Activated T-helper 1 cell treated with Interleukin-2 at 50 U/mL for 16 hours (primary cell): ENCODE measurements around the gene IGF2BP2.
"Not testable (repeated sequence)": the region's sequence is repeated elsewhere in the genome, so short reads cannot be mapped to it uniquely, and the experiment has no call there.

Source experiments
- DNase-seq: peaks from one replicate; pipeline ENCODE4 v3.0.0-alpha.2; 2020; ENCODE audit warnings: low read depth

IGF2BP2 gene

DNA sequence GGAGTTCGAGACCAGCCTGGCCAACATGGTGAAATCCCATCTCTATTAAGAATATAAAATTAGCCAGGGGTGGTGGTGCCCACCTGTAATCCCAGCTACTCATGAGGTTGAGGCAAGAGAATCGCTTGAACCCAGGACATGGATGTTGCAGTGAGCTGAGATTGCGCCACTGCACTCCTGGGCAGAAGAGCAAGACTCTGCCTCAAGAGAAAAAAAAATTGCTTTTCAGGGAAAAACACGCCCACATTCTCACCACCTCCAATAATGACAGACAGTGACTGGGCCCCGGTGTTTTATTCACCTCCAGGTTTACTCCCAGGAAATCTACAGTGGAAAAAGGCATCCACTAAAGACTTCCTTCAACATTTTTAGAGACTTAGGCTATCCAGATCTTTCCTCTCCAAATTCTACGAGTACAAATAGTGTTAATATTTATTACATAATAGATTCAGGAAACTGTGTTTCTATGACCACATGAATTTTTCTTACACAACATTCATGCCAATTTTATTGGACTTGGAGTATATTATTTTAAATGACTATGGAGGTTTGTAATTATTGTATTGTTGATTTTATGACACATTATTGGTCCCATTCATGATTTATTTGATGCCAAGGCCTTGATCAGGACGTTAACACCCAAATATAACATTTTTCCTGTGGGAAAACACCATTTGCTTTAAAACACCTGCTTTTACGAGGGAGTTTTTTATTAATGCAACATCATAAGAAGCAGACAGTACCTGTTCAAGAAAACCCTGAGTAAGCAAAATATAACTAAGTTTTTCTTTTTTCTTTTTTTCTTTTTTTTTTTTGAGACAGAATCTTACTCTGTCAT is 26.6 kb downstream of the IGF2BP2 start:
- no peak for DNase-seq

DNA sequence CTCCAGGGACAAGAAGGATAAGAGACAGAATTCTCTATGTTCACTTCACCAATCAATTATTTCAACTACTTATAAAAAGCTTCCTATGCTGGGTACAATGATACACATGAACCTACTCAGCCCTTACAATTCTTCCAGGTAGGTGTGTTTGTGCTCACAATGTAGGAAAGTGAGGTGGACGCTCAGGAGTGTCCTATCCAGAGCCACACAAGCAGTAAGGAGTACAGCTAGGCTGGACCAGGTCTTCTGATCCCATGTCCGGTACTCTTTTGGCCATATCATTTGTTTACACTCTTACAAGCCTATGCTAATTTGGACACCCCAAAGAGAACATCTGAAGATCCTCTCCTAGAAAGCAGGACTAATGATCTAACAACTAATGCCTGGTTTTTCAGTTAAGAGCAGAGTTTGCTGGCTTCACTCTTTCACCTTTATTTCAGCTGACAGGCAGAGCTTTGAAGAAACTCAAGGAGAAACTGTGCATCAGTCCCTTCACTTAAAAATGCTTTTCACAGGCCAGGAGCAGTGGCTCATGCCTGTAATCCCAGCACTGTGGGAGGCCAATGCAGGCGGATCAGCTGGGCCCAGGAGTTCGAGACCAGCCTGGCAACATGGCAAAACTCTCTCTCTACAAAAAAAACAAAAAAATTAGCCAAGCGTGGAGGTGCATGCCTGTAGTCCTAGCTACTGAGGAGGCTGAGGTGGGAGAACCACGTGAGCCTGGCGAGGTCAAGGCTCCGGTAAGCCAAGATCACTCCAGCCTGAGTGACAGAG is 27.5 kb downstream of the IGF2BP2 start:
- DNase-seq, result no peak

DNA sequence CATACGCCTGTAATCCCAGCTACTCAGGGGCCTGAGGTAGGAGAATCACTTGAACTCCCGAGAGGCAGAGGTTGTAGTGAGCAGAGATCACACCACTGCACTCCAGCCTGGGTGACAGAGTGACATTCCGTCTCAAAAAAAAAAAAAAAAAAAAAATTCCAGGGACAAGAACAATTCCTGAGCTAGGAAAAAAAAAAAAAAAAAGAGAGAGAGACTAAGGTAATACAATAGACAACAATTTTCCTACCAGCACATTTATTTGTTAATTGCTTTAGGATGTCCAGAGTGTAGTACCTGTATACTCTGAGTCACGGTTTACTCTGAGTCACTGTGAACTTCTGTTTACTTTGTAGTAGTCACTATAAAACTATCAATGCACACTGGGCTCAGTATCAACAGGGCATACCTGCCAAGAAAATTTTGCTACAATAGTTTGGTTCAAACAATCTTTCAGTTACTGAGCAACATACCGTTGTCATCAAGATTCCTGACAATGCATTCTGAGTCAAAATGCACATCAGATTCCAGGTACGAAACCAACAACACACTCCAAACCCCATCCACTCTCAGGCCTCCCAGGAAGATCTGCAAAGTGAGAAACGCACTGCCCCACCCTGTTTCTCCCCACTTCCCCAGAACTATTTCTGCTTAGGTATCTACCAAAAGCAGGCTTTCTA is 28.3 kb downstream of the IGF2BP2 start:
- no peak for DNase-seq

DNA sequence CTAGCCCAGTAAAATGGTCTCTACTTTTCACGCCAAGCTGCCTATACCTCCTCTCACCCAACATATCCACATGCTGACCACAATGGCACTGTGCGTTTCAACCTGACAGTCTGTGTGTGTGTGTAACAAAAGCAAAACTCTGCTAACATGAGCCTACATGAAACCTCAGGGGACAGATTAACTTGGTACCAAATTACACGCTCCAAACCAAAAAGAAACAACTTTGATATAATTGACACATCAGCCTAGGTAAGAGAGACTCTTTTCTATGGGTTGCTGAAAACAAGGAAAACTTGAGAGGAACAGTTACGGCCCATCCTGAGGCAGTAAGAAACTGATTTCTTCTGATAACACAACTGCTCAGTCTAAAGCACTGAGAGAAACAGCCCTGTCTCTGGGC is 31.5 kb downstream of the IGF2BP2 start:
- no peak for DNase-seq

DNA sequence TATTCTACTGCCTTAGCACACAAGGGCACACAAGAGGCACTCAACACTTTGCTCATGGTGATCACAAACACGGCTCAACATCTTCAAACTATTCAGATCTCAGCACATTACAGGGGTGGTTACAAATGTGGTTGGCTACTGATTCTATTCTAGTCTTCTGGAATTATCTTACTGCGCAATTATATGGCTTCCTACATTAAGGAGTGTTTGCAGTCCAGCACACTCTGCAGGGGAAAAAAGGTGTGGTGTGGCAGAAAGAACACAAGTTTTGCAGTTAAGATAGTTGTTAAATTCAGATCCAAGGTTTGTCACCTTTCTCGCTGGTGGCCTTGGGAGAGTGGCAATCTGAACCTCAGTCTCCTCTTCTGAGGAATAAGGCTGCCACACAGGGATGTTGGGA is 31.9 kb downstream of the IGF2BP2 start:
- DNase-seq, result no peak

DNA sequence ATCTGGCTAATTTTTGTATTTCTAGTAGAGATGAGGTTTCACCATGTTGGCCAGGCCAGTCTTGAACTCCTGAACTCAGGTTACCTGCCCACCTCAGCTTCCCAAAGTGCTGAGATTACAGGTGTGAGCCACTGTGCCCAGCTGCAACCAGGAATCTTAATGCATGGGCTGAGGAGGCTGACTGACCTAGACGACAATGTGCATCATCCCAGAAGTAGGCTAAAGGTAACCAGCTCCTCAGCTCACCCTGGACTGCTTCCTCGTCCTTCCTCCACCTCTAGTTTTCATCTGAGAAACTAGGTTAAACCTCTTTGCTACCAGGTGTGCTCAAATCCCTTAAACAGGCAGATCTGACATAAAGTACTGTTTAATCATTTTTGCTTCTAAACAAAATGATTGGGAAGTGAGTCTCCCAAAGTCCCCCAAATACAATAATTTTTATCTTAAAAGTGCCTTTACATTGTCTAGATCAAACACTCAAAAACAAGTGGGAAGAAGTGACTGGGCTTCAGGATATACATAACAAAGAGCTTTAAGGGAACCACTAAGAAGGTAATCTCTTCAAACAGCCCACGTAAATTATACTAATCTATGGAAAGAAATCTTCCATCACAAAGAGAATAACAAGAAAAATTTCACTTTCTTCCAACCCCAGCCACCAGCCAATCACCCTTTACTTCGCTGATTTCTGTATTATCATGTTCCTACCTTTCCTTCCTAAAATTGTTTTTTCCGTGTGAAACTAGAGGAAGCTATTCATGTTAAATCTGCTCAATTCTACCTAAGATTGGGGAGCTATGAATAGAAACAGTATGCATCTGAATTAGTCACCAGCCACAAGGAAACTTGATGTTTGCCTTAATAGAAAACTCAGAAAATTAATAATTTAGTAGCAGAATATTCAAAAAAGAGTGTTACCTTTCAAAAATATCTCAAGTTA is 34.7 kb downstream of the IGF2BP2 start:
- DNase-seq, result no peak

DNA sequence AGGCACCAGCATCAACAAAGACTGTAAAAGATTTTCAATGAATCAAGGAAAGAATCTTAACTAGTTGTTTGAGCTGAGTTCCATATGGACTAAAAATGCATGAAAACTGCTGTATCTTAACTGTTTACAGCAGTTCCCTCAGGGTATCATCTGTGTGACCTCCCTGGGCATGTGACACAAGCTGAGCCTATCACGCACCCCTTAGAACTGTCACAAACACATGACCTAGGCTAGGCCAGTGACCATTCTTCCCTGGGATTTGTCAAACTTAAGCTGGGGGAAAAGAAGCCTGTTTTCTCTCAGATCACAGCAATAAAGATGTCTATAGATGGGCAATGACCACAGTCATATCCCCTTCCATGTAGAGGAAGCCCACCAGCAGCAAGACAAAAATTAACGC is 35.7 kb downstream of the IGF2BP2 start:
- DNase-seq, result no peak

DNA sequence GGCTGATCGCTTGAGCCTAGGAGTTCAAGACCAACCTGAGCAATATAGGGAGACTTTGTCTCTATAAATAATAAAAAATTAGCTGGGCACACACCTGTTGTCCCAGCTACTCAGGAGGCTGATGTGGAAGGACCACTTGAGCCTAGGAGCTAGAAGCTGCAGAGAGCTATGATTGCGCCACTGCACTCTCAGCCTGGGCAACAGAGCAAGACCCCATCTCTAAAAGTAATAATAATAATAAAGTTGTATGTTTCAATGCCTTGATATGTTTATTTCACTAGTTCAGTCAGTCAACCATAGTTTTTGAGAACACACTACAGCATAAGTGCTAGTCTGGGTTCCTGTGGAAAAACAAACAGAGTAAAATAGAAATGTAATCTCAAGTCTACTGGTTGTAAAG is 36.5 kb downstream of the IGF2BP2 start:
- DNase-seq, result no peak

DNA sequence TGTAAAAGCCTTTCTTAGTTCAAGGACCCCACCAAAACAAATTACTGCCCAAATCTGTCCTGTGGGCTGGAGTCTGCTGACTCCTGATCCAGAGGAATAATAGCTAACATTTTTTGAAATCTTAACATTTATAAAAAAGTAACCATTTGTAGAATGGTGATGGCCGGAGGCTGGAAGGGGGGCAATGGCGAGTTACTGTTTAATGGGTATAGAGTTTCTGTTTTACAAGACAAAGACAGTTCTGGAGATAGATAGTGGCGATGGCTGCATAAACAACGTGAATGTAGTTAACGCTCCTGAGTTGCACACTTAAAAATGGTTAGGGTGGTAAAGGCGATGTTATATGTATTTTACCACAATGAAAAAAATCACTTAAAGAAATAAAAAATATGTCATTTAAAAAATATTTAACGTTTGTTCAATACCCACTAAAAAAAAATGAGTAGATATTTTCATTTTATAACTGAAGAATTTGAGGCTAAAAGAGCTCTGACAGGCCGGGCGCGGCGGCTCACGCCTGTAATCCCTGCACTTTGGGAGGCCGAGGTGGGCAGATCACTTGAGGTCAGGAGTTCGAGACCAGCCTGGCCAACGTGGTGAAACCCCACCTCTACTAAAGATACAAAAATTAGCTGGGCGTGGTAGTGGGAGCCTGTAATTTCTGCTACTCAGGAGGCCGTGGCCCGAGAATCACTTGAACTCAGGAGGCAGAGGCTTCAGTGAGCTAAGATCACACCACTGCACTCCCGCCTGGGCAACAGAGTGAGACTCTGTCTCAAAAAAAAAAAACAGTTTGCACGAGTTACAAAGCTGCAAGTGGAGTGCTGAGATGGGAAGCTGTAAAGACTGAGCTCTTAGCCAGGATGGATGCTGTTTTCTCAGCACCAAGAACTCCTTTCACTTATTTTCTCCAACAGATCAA is 37.6 kb downstream of the IGF2BP2 start:
- no peak for DNase-seq

DNA sequence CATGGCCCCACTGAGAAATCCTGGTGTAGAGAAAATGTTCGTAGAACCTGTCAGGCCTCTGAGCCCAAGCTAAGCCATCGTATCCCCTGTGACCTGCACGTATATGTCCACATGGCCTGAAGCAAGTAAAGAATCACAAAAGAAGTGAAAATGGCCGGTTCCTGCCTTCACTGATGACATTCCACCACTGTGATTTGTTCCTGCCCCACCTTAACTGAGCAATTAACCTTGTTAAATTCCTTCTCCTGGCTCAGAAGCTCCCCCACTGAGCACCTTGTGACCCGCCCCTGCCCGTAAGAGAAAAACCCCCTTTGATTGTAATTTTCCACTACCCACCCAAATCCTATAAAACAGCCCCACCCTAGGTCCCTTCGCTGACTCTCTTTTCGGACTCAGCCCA is 38.6 kb downstream of the IGF2BP2 start:
- DNase-seq, result not testable (repeated sequence)

DNA sequence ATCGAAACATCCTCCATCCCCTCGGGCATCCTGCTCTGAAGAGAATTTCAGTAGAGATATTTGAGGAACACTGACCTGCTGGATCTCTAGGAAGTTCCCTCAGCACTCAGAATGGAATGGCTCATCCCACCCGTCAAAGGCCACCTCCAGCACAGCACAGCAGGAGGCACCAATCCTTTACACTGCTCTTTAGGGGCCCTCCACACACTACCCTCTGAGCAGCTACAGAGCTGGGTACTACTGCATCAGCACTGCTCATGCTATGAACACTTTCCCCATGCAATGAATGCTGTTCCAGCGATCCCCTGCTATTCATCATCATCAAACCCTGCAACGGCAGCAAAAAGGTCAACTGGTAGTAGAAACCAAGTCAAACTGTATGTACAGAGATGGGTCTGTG is 40.5 kb downstream of the IGF2BP2 start:
- no peak for DNase-seq

DNA sequence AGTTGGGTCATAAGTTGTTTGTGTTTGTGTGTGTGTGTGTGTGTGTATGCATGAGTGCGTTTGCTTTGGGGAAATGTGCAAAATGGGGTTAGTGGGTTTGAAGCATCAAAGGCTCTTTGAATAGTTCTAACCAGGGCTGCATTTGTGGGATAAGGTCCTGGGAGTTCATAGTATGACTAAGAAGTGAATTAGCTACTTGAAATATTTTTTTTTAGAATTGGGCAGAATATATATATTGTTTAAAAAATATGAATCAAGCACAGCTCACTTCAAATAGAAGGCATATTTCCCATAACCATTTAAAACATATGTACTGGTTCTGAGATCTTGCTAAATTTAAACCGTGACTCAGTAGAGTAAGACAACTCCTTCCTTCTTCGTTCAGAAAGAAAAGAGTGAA is 43.1 kb downstream of the IGF2BP2 start:
- DNase-seq, result no peak

DNA sequence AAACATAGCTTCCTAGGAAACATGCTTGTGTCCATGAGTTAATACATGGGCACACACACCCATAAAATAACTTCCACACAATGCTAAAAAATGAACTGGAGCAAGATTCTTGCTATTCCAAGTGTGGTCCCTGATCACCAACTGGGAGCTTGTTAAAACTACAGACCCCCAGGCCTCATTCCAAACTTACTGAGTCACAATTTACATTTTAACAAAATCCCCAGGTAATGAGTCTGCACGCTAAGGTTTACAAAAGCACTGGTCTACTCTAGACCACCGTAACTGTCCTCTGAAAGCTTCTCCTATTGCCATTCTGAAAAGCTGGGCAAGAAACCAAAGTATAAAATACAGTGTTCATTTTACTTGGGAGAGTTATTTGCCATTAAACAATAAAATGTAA is 45.4 kb downstream of the IGF2BP2 start:
- DNase-seq, result no peak

DNA sequence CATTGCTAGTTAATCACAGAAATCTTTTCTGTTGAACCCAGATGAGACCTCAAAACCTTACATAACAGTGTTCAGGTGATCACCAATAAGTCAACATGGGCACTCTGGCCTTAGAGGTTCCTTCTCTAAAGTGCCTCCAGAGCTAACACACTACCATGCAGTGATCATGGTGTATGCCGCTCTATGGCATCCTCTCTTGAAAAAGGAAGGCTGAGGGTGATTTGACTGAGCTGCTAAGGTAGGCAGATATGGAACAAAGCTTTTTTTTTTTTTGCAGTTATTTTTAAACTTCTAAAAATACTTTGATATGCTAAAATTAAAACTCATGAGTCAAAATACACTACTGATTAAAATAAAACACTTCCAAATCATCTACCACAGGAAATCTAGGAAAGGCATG is 46.0 kb downstream of the IGF2BP2 start:
- DNase-seq, result no peak

DNA sequence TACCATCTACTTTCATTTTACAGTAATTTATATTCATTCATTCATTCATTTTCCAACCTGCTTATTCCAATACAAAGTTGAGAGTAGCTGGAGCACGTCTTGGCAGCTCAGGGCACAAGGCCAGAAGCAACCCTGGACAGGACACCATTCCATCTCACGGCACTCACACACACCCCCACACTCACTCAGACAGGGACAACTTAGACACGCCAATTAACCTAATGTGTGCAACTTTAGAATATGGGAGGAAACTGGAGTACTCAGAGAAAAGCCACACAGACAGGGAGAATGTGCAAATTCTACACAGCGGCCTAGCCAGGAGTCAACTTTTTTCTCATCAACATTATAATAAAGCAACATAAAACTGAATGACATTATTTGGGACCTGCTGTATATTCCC is 46.7 kb downstream of the IGF2BP2 start:
- DNase-seq, result no peak

DNA sequence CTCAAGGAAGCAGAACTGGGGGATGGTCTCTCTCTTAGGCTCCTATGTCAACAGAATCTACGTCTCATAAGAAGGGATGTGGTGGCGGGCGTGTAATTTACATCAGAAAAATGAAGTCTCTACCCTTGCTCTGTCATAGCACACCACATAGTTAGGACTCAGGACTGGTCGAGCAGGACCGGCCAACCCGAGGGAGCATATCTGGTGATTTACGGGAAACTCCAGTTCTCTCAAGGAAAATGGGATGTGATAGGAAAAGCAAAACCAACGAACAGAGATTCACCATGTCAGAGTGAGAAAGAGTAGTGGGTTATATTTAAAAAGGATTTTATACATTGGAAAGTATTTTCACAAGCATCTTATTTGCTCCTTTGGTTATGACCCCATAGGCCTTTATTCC is 54.7 kb downstream of the IGF2BP2 start:
- no peak for DNase-seq

DNA sequence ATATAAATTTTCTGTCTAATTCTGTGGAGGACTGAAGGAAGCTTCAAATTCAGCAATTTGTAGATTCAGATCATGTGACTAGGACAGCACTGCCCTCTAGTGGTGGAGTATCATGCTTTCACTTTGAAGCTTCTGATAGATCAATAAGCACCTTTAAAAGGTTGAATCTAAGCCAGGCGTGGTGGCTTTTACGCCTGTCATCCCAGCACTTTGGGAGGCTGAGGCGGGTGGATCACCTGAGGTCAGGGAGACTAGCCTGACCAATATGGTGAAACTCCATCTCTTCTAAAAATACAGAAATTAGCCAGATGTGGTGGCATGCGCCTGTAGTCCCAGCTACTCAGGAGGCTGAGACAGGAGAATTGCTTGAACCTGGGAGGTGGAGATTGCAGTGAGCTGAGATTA is 56.3 kb downstream of the IGF2BP2 start:
- DNase-seq, result not testable (repeated sequence)

DNA sequence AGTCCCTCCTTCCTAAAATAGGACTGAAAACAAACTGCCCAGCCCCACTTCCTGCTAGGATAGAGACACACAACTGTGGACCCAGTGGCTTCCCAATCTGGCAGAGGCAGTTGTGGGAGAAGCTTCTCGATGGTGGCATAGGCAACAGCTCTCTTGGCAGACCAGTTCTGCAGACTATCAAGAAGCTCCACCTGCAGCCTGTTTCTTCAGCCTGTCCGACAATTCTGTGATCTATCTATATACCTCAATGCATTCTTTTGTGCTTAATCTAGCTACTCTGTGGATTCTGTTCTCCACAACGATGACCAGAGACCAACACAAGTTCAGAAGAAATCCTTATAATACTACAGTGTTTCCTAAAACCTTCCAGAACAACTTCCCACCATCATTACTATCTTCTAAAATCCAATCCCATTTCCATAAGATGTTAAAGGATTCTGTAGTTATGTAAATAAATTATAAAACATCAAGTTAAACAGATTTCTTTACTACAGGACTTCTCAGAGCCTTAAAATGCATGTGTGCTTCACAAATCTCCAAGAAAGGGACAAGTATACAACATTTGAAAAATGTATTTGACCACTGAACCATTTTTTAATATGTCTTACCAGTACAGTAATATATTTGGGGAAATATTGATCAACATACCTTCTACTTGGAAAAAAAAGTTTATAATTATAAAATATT is 57.7 kb downstream of the IGF2BP2 start:
- no peak for DNase-seq

DNA sequence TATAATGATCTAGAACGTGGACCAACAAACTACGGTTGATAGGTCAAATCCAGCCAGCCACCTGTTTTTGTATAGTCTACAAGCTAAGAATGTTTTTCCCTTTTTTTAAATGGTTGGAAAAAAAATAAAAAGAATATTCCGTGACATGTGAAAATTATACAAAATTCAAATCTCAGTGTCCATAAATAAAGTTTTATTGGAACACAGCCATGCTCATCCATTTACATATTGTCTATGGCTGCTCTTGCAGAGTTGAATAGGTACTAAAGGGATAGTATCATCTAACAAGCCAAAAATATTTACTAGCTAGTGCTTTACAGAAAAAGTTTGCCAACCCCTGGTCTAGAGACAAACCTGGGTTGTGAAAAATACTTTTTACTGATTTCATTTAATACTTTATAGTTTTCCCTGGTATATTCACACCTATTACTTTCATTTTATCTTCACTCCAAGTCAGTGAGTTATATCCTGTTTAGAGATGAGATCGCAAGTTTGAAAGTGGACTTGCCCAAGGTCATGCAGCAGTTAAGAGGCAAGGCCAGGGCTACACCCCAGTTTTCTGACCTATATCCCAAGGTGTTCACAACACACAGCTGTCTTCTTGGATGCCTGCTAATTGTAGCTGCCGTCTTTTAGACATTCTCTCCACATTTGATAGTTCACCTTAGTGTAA is 58.4 kb downstream of the IGF2BP2 start:
- no peak for DNase-seq

DNA sequence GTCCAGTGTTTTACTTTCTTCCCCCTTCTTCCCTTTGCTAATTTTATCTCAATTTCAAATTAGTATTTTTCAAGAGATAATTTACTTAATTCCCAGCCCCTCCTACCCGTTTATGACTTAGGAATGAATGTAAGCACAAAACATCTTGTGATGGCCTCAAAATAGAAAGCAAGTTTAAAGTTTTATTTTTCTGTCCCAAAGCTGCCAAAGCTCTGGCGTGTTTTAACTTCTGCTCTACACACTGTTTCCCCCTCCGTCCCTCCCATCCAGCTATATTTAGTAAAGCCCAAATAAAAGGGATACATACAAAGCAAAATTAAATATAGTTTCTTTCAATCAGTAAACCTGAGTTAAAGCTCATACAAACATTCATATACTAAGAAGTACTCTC is 59.9 kb downstream of the IGF2BP2 start:
- no peak for DNase-seq
